Right atrium auricular region (tissue), 2 donors: Measurements from ENCODE around the gene DLD. TPM values are rescaled to one million over a fixed set of nuclear protein-coding genes. Genes with fewer than 3 reads are reported as not detected.

Experiments used
- DNase-seq: peaks from one replicate; pipeline ENCODE4 v3.0.0-alpha.2; 2019; ENCODE audit warnings: low spot score
- H3K27ac ChIP-seq, 2 donors: fragments of 200-600 bp; sonication (generic); 1 replicate in 1 of 2; 2 replicates in 1 of 2; pipeline ENCODE4 v1.5.1; 2016 to 2019
- H3K27me3 ChIP-seq, 2 donors: fragments of 200-600 bp; sonication (generic); one replicate each; pipeline versions ENCODE4 v1.5.1 to v1.6.0; 2017 to 2019
- H3K36me3 ChIP-seq: fragments of 200-600 bp; sonication (generic); one replicate; pipeline ENCODE4 v1.5.1; 2016
- H3K4me1 ChIP-seq, 2 donors: fragments of 200-600 bp; sonication (generic); one replicate each; pipeline versions ENCODE4 v1.5.1 to v1.6.0; 2017 to 2019
- H3K4me3 ChIP-seq, 2 donors: fragments of 200-600 bp; sonication (generic); 1 replicate in 1 of 2; 2 replicates in 1 of 2; pipeline ENCODE4 v1.5.1; 2017 to 2019; ENCODE audit warnings: mild to moderate bottlenecking in 1 of 2, moderate library complexity in 1 of 2
- H3K9me3 ChIP-seq, 2 donors: fragments of 200-600 bp; sonication (generic); one replicate each; pipeline ENCODE4 v1.5.1; 2019
- CTCF ChIP-seq, 2 donors: fragments of 200-600 bp; sonication (generic); IDR thresholded peaks; one replicate each; pipeline ENCODE4 v1.5.1; 2019; ENCODE audit warnings: antibody characterized with exemption in 2 of 2
- total RNA-seq, 2 donors: library from RNA; depleted of rRNA; stranded (reverse); fragments of >200 nt; gene quantifications; one replicate each; pipeline ENCODE4 v1.1.0, GENCODE V29; 2016

The DLD gene
- total RNA-seq, 2 donors from 2014 or later: 52.9 to 153 TPM

GRCh38 chr7:107858280-107858679, 32.7 kb upstream of the DLD start:
- H3K4me3 ChIP-seq: no peak overlapping the region
- no peaks in the 10 kb centered on the region for H3K36me3 ChIP-seq
- no peaks in the 10 kb centered on the region for H3K4me1 ChIP-seq
- no peak overlapping the region for H3K27ac ChIP-seq
- H3K27me3 ChIP-seq: no peaks in the 10 kb centered on the region
- DNase-seq: no peak
- H3K9me3 ChIP-seq: no peaks in the 10 kb centered on the region
- no peak for TF ChIP-seq CTCF (IDR thresholded peaks at IDR 0.05)

- H3K27ac ChIP-seq: no peak overlapping the region
- no peak for DNase-seq
- no peak for TF ChIP-seq CTCF (IDR thresholded peaks at IDR 0.05)
- no peak overlapping the region for H3K4me3 ChIP-seq
- H3K9me3 ChIP-seq: no peaks in the 10 kb centered on the region
- H3K4me1 ChIP-seq: no peaks in the 10 kb centered on the region
- H3K27me3 ChIP-seq: no peaks in the 10 kb centered on the region
- H3K36me3 ChIP-seq: no peaks in the 10 kb centered on the region
Measured at GRCh38 chr7:107860279-107860961, 30.6 kb upstream of the DLD start.

GRCh38 chr7:107860981-107861652, 29.9 kb upstream of the DLD start:
- no peak for DNase-seq
- no peaks in the 10 kb centered on the region for H3K27me3 ChIP-seq
- no peak overlapping the region for H3K4me3 ChIP-seq
- no peak for TF ChIP-seq CTCF (IDR thresholded peaks at IDR 0.05)
- no peak overlapping the region for H3K27ac ChIP-seq
- H3K9me3 ChIP-seq: no peaks in the 10 kb centered on the region
- no peaks in the 10 kb centered on the region for H3K36me3 ChIP-seq
- H3K4me1 ChIP-seq: no peaks in the 10 kb centered on the region

- Histone ChIP-seq H3K4me3 (no peak overlapping the region), H3K4me1 (no peaks in the 10 kb centered on the region), H3K36me3 (no peaks in the 10 kb centered on the region), H3K27me3 (no peaks in the 10 kb centered on the region), H3K27ac (no peak overlapping the region), H3K9me3 (no peaks in the 10 kb centered on the region)
- DNase-seq: no peak
- TF ChIP-seq CTCF (IDR thresholded peaks at IDR 0.05): no peak
Measured at GRCh38 chr7:107865956-107866775, 24.8 kb upstream of the DLD start.

GRCh38 chr7:107867858-107868466, 23.0 kb upstream of the DLD start:
- no peaks in the 10 kb centered on the region for H3K36me3 ChIP-seq
- H3K27ac ChIP-seq: no peak overlapping the region
- TF ChIP-seq CTCF (IDR thresholded peaks at IDR 0.05): no peak
- H3K9me3 ChIP-seq: no peaks in the 10 kb centered on the region
- H3K4me3 ChIP-seq: no peak overlapping the region
- no peaks in the 10 kb centered on the region for H3K4me1 ChIP-seq
- H3K27me3 ChIP-seq: no peaks in the 10 kb centered on the region
- no peak for DNase-seq
